ENCODE data around the gene MRPL42. TPM values are rescaled to one million over a fixed set of nuclear protein-coding genes. Genes with fewer than 3 reads are reported as not detected.

Gene MRPL42
- total and polyA plus RNA-seq, 2 of the 4 experiments (the other 2 are of a cell fraction): 64.2 to 90.7 TPM

- H4K91ac ChIP-seq (ENCODE audit: insufficient read depth, low read depth, low read length): no peak overlapping the region
- no peak overlapping the region for H3K18ac ChIP-seq (ENCODE audit: low read depth, low read length)
- H2AK9ac ChIP-seq (replicated peaks; ENCODE audit: low read depth, low read length, poor library complexity): no peak overlapping the region
- POLR2A ChIA-PET (ENCODE audit: unreplicated experiment): no interaction called here
- H4K20me1 ChIP-seq (ENCODE audit: insufficient read depth, low read length): no peaks in the 10 kb centered on the region
- CTCF ChIA-PET: no interaction called here
- H3K27me3 ChIP-seq (ENCODE audit: control insufficient read depth, insufficient read depth, low read length): no peaks in the 10 kb centered on the region
- no peak overlapping the region for H3K14ac ChIP-seq (replicated peaks; ENCODE audit: low read depth, low read length)
- no peaks in the 10 kb centered on the region for H3K79me1 ChIP-seq (ENCODE audit: low read depth in 1 of 2, low read length in 2 of 2)
- H2BK120ac ChIP-seq (ENCODE audit: low read depth, low read length): no peak overlapping the region
- no peak overlapping the region for H4K5ac ChIP-seq (ENCODE audit: low read depth, low read length)
- H2BK15ac ChIP-seq (ENCODE audit: low read depth, low read length): no peak overlapping the region
- no peaks in the 10 kb centered on the region for H3K9me3 ChIP-seq (ENCODE audit: control insufficient read depth, insufficient read depth, low read length)
- BruUV-seq (replicated peaks): no TSS peak
- H3K4me2 ChIP-seq (ENCODE audit: low read depth, low read length): no peak overlapping the region
- no peak overlapping the region for H4K8ac ChIP-seq (ENCODE audit: low read depth in 2 of 2, low read length in 2 of 2)
- no CpG with 5 or more reads among the region's 1 CpG for WGBS, 2 experiments (ENCODE audit: extremely low coverage in 2 of 2, insufficient read length in 1 of 2)
- in situ Hi-C loops (cut with MboI; ENCODE audit: low sequenced_read_pairs): no loop called here
- H2BK5ac ChIP-seq (ENCODE audit: low read depth, low read length, poor library complexity, severe bottlenecking): no peak overlapping the region
- no peak overlapping the region for H3K23ac ChIP-seq (ENCODE audit: low read depth, low read length)
- ATAC-seq (ENCODE audit: low read depth) (no peak), DNase-seq (no peak)
- H2AFZ ChIP-seq (replicated peaks; ENCODE audit: low read length, poor library complexity): no peak overlapping the region
- H3K9ac ChIP-seq (ENCODE audit: low read depth, low read length): no peak overlapping the region
- dilution Hi-C loops (cut with HindIII; ENCODE audit: low sequenced_read_pairs, unreplicated experiment): no loop called here
- H2AK5ac ChIP-seq (ENCODE audit: low read depth, low read length): no peak overlapping the region
- H3K4me1 ChIP-seq (ENCODE audit: control insufficient read depth, insufficient read depth, low read length): peaks cover 3% of the 10 kb centered on the region; the same call in 1 of the 2 replicates
- intact Hi-C loops (cut with micrococcal nuclease): no loop called here
- TF ChIP-seq POLR2A (IDR thresholded peaks at IDR 0.05; ENCODE audit: low read depth, low read length) (no peak), CHD1 (IDR thresholded peaks at IDR 0.05; ENCODE audit: low read depth, low read length) (no peak), RCOR1 (IDR thresholded peaks at IDR 0.05; ENCODE audit: insufficient replicate concordance, low read length) (no peak), RFX5 (IDR thresholded peaks at IDR 0.05; ENCODE audit: low read depth, low read length) (no peak), FOS (IDR thresholded peaks at IDR 0.05; ENCODE audit: low read depth, low read length) (no peak), MXI1 (IDR thresholded peaks at IDR 0.05; ENCODE audit: borderline replicate concordance, low read depth, low read length) (no peak), RAD21 (IDR thresholded peaks at IDR 0.05; ENCODE audit: low read length) (no peak), SMC3 (IDR thresholded peaks at IDR 0.05; ENCODE audit: low read depth, low read length) (no peak), BHLHE40 (IDR thresholded peaks at IDR 0.05; ENCODE audit: low read depth, low read length) (no peak), CTCF (conservative IDR thresholded peaks at IDR 0.05; ENCODE audit: low read depth, low read length) (no peak), MAFK (IDR thresholded peaks at IDR 0.05; ENCODE audit: low read depth, low read length) (no peak), USF2 (IDR thresholded peaks at IDR 0.05; ENCODE audit: low read depth, low read length) (no peak), ELK1 (IDR thresholded peaks at IDR 0.05; ENCODE audit: borderline replicate concordance, low read depth, low read length) (no peak), NFE2L2 (IDR thresholded peaks at IDR 0.05; ENCODE audit: low read depth, low read length) (no peak), MAZ (IDR thresholded peaks at IDR 0.05; ENCODE audit: borderline replicate concordance, low read depth, low read length) (no peak), CEBPB (IDR thresholded peaks at IDR 0.05; ENCODE audit: low read depth, low read length) (no peak)
- no peak overlapping the region for H3K4ac ChIP-seq (ENCODE audit: low read depth, low read length)
- H3K36me3 ChIP-seq (ENCODE audit: control insufficient read depth, insufficient read depth, low read length): 0 out of 2 replicates have a peak, but pooled peaks cover 2% of the 10 kb centered on the region
- H3K27ac ChIP-seq (ENCODE audit: insufficient read depth, low read length): no peak overlapping the region
- H2BK20ac ChIP-seq (ENCODE audit: low read depth, low read length): no peak overlapping the region
- H3K9me1 ChIP-seq (ENCODE audit: insufficient read depth, low read length): no peaks in the 10 kb centered on the region
- H3K56ac ChIP-seq (ENCODE audit: extremely low read depth, insufficient read depth, low read length): no peak overlapping the region
- no peak overlapping the region for H3K4me3 ChIP-seq (ENCODE audit: insufficient read depth, low read depth, low read length)
Observed at GRCh38 chr12:93540466-93540865, 73.2 kb downstream of the MRPL42 start.
